ENCODE measurements around the gene PCDHGC3. TPM values are rescaled to one million over a fixed set of nuclear protein-coding genes. Genes with fewer than 3 reads are reported as not detected.

Gene PCDHGC3
- total RNA-seq, 1 donor, result 59.4 TPM

DNA sequence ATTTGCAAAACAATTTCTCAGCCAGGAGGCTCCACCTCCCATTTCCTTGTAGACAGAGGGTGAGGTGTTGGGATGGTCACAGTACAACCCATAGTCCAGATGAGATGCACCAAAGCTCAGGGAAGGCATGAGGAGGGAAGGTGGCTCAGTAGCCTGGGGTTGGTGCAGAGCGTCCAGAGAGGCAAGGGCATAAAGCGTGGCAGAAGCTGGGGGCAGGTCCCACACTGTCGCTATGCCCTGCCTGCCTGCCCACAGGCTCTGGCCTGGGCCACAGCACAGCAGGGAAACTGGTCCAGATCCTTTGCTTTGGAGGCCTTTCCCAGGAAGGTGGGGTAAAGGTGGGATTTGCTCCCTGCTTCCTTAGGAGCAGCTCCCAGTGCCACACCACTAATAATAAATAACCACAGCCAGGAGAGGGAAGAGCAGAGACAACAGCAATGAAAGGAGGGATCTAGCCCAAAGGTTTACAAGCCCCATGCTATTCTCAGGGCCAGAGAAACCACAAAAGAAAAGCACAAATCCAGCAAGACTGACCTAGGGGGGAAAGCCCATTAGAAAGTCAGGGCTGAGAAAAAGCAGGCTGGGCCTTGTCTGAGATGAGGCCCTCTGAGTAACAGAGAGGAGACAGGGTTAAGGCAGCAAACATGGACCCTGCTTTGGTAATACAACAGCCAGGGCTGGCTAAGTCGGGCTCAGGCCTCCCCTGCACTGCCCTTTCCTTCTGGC, 40.3 kb downstream of the PCDHGC3 start:
- no peaks in the 10 kb centered on the region for H4K20me1 ChIP-seq (ENCODE audit: insufficient read depth, low read length)
- H3K79me2 ChIP-seq (ENCODE audit: insufficient read depth, low read length), result no peaks in the 10 kb centered on the region
- no peaks in the 10 kb centered on the region for H3K9me3 ChIP-seq (ENCODE audit: low read depth, low read length)
- H3K27ac ChIP-seq (ENCODE audit: low read depth, low read length), result peak overlapping the region; percentile 96
- DNase-seq (ENCODE audit: insufficient read length, low spot score, missing footprints), result no peak
- H2AFZ ChIP-seq (ENCODE audit: low read length), result no peak overlapping the region
- H3K4me1 ChIP-seq (ENCODE audit: insufficient read depth, low read length), result peaks cover 72% of the 10 kb centered on the region
- H3K4me2 ChIP-seq (ENCODE audit: insufficient read depth, low read length), result no peak overlapping the region
- no peak overlapping the region for H3K4me3 ChIP-seq (ENCODE audit: insufficient read depth, low read length)
- H3K36me3 ChIP-seq (ENCODE audit: insufficient read depth, low read length), result peaks cover 18% of the 10 kb centered on the region
- no peaks in the 10 kb centered on the region for H3K27me3 ChIP-seq (ENCODE audit: insufficient read depth, low read length)
- TF ChIP-seq, protein P1, sequence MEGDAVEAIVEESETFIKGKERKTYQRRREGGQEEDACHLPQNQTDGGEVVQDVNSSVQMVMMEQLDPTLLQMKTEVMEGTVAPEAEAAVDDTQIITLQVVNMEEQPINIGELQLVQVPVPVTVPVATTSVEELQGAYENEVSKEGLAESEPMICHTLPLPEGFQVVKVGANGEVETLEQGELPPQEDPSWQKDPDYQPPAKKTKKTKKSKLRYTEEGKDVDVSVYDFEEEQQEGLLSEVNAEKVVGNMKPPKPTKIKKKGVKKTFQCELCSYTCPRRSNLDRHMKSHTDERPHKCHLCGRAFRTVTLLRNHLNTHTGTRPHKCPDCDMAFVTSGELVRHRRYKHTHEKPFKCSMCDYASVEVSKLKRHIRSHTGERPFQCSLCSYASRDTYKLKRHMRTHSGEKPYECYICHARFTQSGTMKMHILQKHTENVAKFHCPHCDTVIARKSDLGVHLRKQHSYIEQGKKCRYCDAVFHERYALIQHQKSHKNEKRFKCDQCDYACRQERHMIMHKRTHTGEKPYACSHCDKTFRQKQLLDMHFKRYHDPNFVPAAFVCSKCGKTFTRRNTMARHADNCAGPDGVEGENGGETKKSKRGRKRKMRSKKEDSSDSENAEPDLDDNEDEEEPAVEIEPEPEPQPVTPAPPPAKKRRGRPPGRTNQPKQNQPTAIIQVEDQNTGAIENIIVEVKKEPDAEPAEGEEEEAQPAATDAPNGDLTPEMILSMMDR (IDR thresholded peaks at IDR 0.05; ENCODE audit: extremely low read depth, low read depth, low read length), result no peak

DNA sequence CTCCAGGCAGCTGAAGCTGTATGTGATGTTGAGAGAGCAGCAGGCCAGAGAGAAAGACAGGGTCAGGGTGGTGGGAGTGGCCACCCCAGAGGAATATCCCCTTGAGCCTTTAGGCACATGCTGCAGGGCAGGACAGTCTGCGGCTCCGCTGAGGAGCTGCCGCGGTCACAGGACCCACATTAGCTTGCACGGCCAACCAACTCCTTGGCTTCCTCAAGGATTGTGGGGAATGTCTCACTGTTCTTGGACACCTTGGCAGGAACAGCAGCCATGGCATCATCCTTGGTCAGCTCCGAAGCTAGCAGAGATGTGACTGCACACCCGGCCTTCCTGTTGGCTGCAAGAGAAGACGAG, 40.9 kb downstream of the PCDHGC3 start:
- Histone ChIP-seq H3K79me2 (ENCODE audit: insufficient read depth, low read length) (no peaks in the 10 kb centered on the region), H3K4me3 (ENCODE audit: insufficient read depth, low read length) (no peak overlapping the region), H2AFZ (ENCODE audit: low read length) (no peak overlapping the region), H3K9me3 (ENCODE audit: low read depth, low read length) (no peaks in the 10 kb centered on the region), H3K27ac (ENCODE audit: low read depth, low read length) (peak overlapping the region; percentile 96), H3K36me3 (ENCODE audit: insufficient read depth, low read length) (peaks cover 13% of the 10 kb centered on the region), H3K4me1 (ENCODE audit: insufficient read depth, low read length) (peaks cover 76% of the 10 kb centered on the region), H3K27me3 (ENCODE audit: insufficient read depth, low read length) (no peaks in the 10 kb centered on the region), H4K20me1 (ENCODE audit: insufficient read depth, low read length) (no peaks in the 10 kb centered on the region), H3K4me2 (ENCODE audit: insufficient read depth, low read length) (no peak overlapping the region)
- peak; percentile 83 for DNase-seq (ENCODE audit: insufficient read length, low spot score, missing footprints)
- TF ChIP-seq, protein P1 (IDR thresholded peaks at IDR 0.05; ENCODE audit: extremely low read depth, low read depth, low read length), result no peak

DNA sequence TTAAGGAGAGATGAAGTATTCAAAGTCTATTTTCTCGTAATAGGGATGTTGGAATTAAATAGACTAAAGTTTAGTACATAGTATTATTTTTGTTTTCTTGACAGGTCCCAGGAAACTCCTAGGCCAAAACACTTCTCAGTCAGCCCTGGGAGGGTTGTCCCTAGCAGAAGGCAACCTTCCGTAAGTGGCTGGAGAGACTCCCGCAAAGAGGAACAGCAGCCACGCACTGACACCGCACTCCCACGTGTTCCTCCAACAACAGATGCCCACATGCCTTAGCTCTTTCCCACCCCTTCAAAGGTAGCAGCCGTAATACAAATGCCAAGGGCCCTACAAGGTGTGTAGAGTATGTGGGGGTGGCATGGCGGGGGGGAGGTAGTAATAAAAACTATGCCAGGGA, 41.5 kb downstream of the PCDHGC3 start:
- H3K27ac ChIP-seq (ENCODE audit: low read depth, low read length), result peak overlapping the region; percentile 96
- H3K4me3 ChIP-seq (ENCODE audit: insufficient read depth, low read length), result no peak overlapping the region
- H3K79me2 ChIP-seq (ENCODE audit: insufficient read depth, low read length), result no peaks in the 10 kb centered on the region
- peaks cover 11% of the 10 kb centered on the region for H3K36me3 ChIP-seq (ENCODE audit: insufficient read depth, low read length)
- DNase-seq (ENCODE audit: insufficient read length, low spot score, missing footprints), result no peak
- TF ChIP-seq, protein P1 (IDR thresholded peaks at IDR 0.05; ENCODE audit: extremely low read depth, low read depth, low read length), result no peak
- H2AFZ ChIP-seq (ENCODE audit: low read length), result no peak overlapping the region
- H3K4me2 ChIP-seq (ENCODE audit: insufficient read depth, low read length), result no peak overlapping the region
- peaks cover 76% of the 10 kb centered on the region for H3K4me1 ChIP-seq (ENCODE audit: insufficient read depth, low read length)
- H4K20me1 ChIP-seq (ENCODE audit: insufficient read depth, low read length), result no peaks in the 10 kb centered on the region
- H3K27me3 ChIP-seq (ENCODE audit: insufficient read depth, low read length), result no peaks in the 10 kb centered on the region
- H3K9me3 ChIP-seq (ENCODE audit: low read depth, low read length), result no peaks in the 10 kb centered on the region

DNA sequence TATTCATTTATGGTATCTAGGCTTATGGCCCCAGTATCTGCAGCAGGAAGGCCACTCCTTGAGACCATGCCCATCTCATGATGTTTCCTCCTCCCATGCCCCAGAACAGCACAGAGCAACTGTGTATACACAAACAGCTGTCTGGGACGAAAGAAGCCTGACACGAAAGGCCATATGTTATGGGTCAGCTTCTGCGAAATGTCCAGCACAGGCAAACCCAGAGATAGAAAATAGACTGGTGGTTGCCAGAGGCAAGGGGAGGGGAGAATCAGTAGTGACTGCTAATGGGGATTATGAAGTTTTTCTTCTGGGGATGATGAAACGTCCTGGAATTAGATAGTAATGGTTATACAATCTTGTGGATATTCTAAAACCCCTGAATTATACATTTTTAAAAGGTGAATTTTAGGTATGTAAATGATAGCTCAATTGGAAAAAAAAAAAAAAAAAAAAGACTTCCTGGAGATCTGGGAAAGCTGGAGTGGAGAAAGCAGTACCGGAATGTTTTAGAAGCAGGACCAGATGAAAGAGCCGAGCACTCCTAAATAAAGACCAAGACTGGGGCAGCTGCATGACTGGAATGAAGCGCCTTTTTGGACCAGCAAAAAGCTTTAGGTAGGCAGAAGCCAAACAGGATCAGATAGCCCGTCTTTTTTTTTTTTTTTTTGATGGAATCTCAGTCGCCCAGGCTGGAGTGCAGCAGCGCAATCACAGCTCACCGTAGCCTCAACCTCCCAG, 42.3 kb downstream of the PCDHGC3 start:
- peaks cover 76% of the 10 kb centered on the region for H3K4me1 ChIP-seq (ENCODE audit: insufficient read depth, low read length)
- H3K27ac ChIP-seq (ENCODE audit: low read depth, low read length), result peak overlapping the region; percentile 96

More for the DNA sequence above, 42.3 kb downstream of the PCDHGC3 start:
- Histone ChIP-seq H3K79me2 (ENCODE audit: insufficient read depth, low read length) (no peaks in the 10 kb centered on the region), H3K27me3 (ENCODE audit: insufficient read depth, low read length) (no peaks in the 10 kb centered on the region), H3K9me3 (ENCODE audit: low read depth, low read length) (no peaks in the 10 kb centered on the region), H3K4me3 (ENCODE audit: insufficient read depth, low read length) (no peak overlapping the region), H2AFZ (ENCODE audit: low read length) (no peak overlapping the region), H3K36me3 (ENCODE audit: insufficient read depth, low read length) (peaks cover 11% of the 10 kb centered on the region), H4K20me1 (ENCODE audit: insufficient read depth, low read length) (no peaks in the 10 kb centered on the region), H3K4me2 (ENCODE audit: insufficient read depth, low read length) (no peak overlapping the region)
- no peak for DNase-seq (ENCODE audit: insufficient read length, low spot score, missing footprints)
- TF ChIP-seq, protein P1 (IDR thresholded peaks at IDR 0.05; ENCODE audit: extremely low read depth, low read depth, low read length), result no peak

Measured in osteoblast (primary cell).